Measurements from ENCODE around the gene AFF2. TPM values are rescaled to one million over a fixed set of nuclear protein-coding genes. Genes with fewer than 3 reads are reported as not detected.
"Not testable (repeated sequence)": the region's sequence is repeated elsewhere in the genome, so short reads cannot be mapped to it uniquely, and the experiment has no call there.

AFF2 gene
- total RNA-seq, 1 donor from 2014 or later: 0.70 TPM

DNA sequence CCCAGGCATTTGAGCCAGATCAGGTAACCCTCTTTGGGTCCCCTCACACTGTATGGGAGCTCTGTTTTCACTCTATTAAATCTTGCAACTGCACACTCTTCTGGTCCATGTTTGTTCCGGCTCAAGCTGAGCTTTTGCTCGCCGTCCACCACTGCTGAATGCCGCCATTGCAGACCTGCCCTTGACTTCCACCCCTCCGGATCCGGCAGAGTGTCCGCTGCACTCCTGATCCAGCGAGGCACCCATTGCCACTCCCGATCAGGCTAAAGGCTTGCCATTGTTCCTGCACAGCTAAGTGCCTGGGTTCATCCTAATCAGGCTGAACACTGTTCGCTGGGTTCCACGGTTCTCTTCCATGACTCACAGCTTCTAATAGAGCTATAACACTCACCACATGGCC is 406.2 kb downstream of the AFF2 start:
- H3K9me3 Mint-ChIP-seq; H3K4me1 Mint-ChIP-seq; H3K27me3 Mint-ChIP-seq; H3K36me3 Mint-ChIP-seq (ENCODE audit: low read depth); H3K4me3 Mint-ChIP-seq; H3K27ac Mint-ChIP-seq; DNase-seq; intact Hi-C loops (cut with micrococcal nuclease): not testable (repeated sequence)

DNA sequence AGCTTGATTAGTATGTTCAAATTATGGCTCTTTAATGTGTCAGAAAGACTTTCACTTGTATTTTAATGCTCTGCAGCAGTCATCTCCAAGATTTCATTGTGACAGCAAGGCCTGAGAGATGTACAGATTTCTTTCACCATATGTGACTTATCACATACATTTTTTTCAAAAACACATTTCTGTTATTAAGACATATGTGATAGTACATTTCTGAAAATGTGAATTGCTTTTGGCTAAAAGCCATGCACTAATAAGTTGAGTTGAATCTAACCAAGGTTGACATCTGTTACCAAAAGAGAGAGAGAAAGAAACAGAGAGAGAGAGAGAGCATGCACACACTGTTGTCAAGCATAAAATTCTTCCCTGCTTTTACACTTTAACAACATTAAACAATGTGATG is 409.3 kb downstream of the AFF2 start:
- Mint-ChIP-seq H3K4me3 (no peak overlapping the region), H3K36me3 (ENCODE audit: low read depth) (no peaks in the 10 kb centered on the region), H3K27me3 (no peaks in the 10 kb centered on the region), H3K27ac (no peak overlapping the region), H3K9me3 (no peaks in the 10 kb centered on the region), H3K4me1 (no peaks in the 10 kb centered on the region)
- no peak for DNase-seq
- intact Hi-C loops (cut with micrococcal nuclease): no loop called here

DNA sequence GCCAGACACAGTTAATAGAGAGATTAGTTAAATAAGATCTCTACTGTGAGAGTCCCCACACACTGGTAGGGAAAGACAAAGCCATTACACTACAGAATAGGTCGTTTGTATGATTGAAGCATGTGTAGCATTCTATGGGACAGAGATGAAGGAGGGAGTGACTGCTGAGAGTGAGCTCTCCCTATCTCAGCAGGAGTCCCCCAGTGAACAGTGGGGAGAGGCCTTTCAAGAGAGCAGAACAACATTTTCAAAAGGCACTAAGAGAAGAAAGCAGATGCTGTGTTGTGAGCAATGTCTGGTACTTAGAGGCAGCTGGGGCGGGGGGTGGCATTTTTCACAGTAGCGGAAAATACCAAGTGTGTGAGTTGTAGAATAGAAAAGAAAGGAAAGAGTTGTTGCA is 413.6 kb downstream of the AFF2 start:
- intact Hi-C loops (cut with micrococcal nuclease): no loop called here
- Mint-ChIP-seq H3K4me1 (no peaks in the 10 kb centered on the region), H3K9me3 (no peaks in the 10 kb centered on the region), H3K4me3 (no peak overlapping the region), H3K36me3 (ENCODE audit: low read depth) (no peaks in the 10 kb centered on the region), H3K27me3 (no peaks in the 10 kb centered on the region), H3K27ac (no peak overlapping the region)
- DNase-seq: no peak

DNA sequence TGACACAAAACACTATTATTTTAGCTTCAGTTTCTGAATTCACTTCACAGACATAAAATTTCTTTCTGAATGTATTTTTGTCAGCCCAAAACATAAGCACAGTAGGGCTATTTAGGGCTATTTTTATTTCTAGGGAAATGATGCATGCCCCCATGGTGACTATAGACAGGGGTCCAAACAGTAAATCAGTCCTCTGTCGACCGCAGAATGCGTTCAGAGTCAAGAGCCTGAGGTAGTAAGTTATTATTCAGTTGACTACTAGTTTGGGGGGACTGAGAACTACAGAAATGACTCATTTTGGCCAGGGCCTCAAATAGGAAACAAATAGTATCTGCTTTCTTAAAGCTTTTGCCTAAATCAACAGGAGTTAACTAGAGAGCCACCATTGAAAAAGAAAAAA is 414.4 kb downstream of the AFF2 start:
- H3K36me3 Mint-ChIP-seq (ENCODE audit: low read depth): no peaks in the 10 kb centered on the region
- no peaks in the 10 kb centered on the region for H3K27me3 Mint-ChIP-seq
- no peaks in the 10 kb centered on the region for H3K9me3 Mint-ChIP-seq
- H3K4me1 Mint-ChIP-seq: no peaks in the 10 kb centered on the region
- no peak overlapping the region for H3K27ac Mint-ChIP-seq
- H3K4me3 Mint-ChIP-seq: no peak overlapping the region
- intact Hi-C loops (cut with micrococcal nuclease): no loop called here
- DNase-seq: no peak

DNA sequence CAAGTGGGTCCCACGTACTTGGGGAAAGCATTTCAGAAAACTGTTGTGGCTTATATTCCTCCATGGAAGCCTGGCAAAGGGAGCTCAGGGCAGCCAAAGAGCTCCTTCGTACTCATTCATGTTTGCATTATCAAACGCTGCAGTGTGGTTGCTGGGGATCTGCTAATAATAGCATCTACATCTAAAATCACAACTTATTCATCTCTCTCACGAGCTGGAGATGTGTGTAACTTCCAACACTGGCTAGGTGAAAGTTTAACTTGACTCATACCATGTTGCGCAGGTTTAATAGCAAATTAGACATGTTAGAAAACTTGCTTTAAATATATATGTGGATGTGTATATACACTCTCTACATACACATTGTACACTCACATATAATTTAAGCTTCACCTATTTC is 415.1 kb downstream of the AFF2 start:
- Mint-ChIP-seq H3K4me1 (no peaks in the 10 kb centered on the region), H3K9me3 (no peaks in the 10 kb centered on the region), H3K36me3 (ENCODE audit: low read depth) (no peaks in the 10 kb centered on the region), H3K27ac (no peak overlapping the region), H3K4me3 (no peak overlapping the region), H3K27me3 (no peaks in the 10 kb centered on the region)
- intact Hi-C loops (cut with micrococcal nuclease): no loop called here
- DNase-seq: no peak

DNA sequence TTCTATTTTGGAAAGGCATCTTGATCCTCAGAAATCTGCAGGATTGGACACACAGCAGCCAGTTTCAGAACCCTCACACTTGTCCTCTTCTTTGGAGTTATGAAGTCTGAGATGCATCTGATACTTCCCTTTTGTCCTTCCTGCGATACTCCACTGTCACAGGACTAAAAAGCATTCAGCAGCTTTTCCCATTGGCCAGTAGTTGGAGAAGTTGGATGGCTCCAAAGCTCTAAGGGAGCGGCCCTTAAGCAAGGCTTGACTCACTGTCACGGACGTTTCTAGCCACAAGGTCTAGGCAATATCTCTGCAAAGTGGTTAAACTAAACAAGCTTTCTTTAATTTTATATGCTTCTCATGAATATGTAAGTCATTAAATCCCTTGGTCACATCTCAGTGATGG is 417.0 kb downstream of the AFF2 start:
- Mint-ChIP-seq H3K36me3 (ENCODE audit: low read depth) (no peaks in the 10 kb centered on the region), H3K27ac (no peak overlapping the region), H3K4me1 (no peaks in the 10 kb centered on the region), H3K27me3 (no peaks in the 10 kb centered on the region), H3K4me3 (no peak overlapping the region), H3K9me3 (no peaks in the 10 kb centered on the region)
- intact Hi-C loops (cut with micrococcal nuclease): no loop called here
- DNase-seq: no peak

DNA sequence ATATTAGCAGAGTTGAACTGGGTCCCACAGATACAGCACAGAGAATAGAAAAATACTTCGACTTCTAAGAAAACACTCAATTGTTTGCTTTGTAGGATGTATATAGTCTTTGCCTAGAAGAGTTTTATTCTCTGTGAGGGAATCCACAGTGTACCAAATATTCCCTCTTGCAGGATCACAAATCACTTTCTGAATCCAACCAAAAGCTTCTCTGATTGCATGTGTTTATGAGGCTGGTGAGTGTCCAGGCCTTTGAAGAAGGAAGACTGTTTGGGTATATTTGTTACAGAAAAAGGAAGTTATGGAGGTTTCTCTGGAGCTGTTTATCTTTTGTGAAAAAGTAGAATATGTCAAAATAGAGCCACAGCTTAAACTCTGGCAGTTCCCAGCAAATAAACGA is 423.2 kb downstream of the AFF2 start:
- Mint-ChIP-seq H3K27me3 (no peaks in the 10 kb centered on the region), H3K4me3 (no peak overlapping the region), H3K4me1 (no peaks in the 10 kb centered on the region), H3K27ac (no peak overlapping the region), H3K9me3 (no peaks in the 10 kb centered on the region), H3K36me3 (ENCODE audit: low read depth) (no peaks in the 10 kb centered on the region)
- no peak for DNase-seq
- intact Hi-C loops (cut with micrococcal nuclease): no loop called here

DNA sequence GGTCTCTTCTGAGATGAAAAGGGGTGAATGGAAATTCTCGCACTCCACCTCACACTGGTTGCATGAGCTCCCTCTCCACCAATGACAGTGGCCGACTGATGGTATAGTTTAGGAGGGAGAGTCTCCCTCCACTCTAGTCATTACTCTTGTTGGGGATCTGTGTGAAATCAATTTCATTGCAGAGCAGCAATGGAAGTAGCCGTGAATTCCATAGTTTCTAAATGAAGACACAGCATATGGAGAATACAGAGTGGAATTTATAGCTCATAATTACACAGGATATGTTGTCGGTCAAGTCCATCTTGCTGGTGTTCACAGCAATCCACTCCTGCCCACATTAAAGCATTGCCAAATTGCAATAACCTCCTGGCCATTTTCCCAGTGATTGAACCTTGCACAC is 426.0 kb downstream of the AFF2 start:
- Mint-ChIP-seq H3K27me3 (no peaks in the 10 kb centered on the region), H3K9me3 (no peaks in the 10 kb centered on the region), H3K36me3 (ENCODE audit: low read depth) (no peaks in the 10 kb centered on the region), H3K27ac (no peak overlapping the region), H3K4me3 (no peak overlapping the region), H3K4me1 (no peaks in the 10 kb centered on the region)
- no peak for DNase-seq
- intact Hi-C loops (cut with micrococcal nuclease): no loop called here

DNA sequence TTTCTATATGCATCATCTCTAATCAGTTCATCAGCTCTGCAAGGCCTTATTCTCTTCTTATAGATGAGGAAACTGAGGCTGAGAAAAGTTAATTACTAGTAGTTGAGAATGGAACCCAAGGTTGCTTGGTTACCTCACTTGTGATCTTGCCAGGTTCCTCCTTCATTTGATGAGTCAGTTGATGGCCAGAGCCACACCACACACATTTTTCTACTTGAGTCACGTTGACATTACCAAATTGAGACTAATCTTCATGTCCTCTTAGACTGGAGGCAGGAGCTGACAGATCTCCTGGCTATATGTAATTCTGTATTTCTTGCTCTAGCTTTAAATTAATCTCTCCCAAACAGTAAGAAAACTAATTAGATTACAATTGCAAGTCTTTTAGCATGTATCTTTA is 428.4 kb downstream of the AFF2 start:
- intact Hi-C loops (cut with micrococcal nuclease): no loop called here
- Mint-ChIP-seq H3K9me3 (no peaks in the 10 kb centered on the region), H3K27ac (no peak overlapping the region), H3K4me1 (no peaks in the 10 kb centered on the region), H3K4me3 (no peak overlapping the region), H3K27me3 (no peaks in the 10 kb centered on the region), H3K36me3 (ENCODE audit: low read depth) (no peaks in the 10 kb centered on the region)
- no peak for DNase-seq

DNA sequence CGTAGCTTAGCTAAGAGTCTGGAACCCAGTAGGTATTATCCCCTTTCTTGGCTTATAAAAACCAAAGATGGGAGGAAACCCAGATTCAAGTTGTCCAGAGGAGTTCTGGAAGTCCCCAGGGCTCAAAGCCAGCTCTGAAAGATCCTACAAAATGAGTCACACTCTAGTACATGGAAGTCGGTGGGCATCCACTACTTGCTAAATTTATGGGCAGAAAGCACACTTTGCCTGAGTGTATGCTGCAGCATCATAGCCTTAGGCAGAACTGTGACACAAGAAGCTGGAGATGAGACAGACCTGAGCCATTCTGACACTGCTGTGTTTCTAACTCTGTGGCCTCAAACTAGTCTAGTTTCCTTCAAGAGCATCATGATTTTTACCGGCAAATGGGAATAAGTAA is 429.3 kb downstream of the AFF2 start:
- H3K27ac Mint-ChIP-seq: no peak overlapping the region

DNA sequence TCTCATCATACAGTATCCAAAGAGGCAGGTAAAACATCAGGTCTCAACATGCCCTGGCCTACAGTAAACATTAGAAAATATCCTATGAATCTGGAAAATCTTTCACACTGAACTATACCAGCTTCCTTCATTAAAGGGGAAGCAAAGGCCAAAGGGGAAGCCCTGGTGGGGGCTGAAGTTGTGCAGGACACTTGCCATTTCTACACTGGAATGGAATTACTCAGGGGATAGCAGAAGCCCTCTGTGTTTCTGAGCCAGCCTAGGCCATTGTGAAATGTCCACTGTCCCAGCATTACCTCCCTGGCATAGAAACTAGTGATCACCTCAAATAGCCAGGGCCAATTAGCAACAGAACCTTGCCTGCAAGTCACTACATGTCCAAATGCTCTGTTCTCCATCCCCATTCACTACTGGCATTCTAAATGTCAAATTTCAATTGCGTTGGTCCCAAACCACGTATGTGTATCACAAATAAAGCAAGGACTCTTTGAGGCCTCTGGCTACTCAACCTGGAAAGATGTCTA is 429.9 kb downstream of the AFF2 start:
- Mint-ChIP-seq H3K9me3 (no peaks in the 10 kb centered on the region), H3K4me3 (no peak overlapping the region), H3K27ac (no peak overlapping the region), H3K36me3 (ENCODE audit: low read depth) (no peaks in the 10 kb centered on the region), H3K27me3 (no peaks in the 10 kb centered on the region), H3K4me1 (no peaks in the 10 kb centered on the region)
- no peak for DNase-seq
- intact Hi-C loops (cut with micrococcal nuclease): no loop called here

More for the DNA sequence above, 429.3 kb downstream of the AFF2 start:
- H3K36me3 Mint-ChIP-seq (ENCODE audit: low read depth): no peaks in the 10 kb centered on the region
- no peaks in the 10 kb centered on the region for H3K9me3 Mint-ChIP-seq
- intact Hi-C loops (cut with micrococcal nuclease): no loop called here
- H3K27me3 Mint-ChIP-seq: no peaks in the 10 kb centered on the region
- H3K4me1 Mint-ChIP-seq: no peaks in the 10 kb centered on the region
- H3K4me3 Mint-ChIP-seq: no peak overlapping the region
- no peak for DNase-seq

DNA sequence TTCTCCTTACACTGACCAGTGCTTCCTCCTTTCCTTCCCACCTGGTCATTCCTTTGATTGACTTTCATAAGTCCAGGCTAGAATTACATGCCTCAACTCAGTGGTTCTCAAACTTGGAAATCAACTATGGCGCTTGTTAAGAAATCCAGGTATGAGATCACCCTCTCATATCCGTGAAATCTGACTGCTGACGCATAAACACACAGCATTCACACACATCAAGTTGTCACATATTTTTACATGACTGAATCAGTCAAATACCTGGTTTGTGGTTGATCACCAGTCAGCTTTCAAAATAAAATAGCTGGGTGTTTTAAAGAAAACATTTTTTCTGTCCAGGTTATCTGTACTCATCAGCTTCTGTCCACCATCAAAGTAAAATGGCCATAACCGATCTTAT is 433.5 kb downstream of the AFF2 start:
- H3K4me1 Mint-ChIP-seq: no peaks in the 10 kb centered on the region
- no peaks in the 10 kb centered on the region for H3K27me3 Mint-ChIP-seq
- intact Hi-C loops (cut with micrococcal nuclease): no loop called here
- no peak for DNase-seq
- no peak overlapping the region for H3K27ac Mint-ChIP-seq
- H3K9me3 Mint-ChIP-seq: no peaks in the 10 kb centered on the region
- H3K4me3 Mint-ChIP-seq: no peak overlapping the region
- no peaks in the 10 kb centered on the region for H3K36me3 Mint-ChIP-seq (ENCODE audit: low read depth)

DNA sequence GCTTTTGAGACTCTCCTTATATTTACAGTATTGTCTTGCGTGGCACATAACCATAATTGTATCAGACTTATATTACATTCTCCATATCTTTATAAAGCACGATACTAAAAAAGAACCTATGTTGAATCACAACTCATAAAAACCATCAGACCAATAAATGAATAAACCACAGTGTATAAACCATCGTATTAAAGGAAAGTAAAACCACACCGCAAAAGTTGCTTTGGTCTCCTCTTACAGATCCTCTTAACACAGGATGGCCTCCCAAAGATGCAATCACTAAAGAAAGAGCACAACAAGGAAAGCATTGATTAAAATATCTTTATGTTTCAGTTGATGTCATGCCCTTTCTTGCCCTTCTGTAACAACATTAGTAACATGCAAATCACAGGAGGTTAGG is 437.9 kb downstream of the AFF2 start:
- Mint-ChIP-seq H3K36me3 (ENCODE audit: low read depth) (no peaks in the 10 kb centered on the region), H3K9me3 (no peaks in the 10 kb centered on the region), H3K27ac (no peak overlapping the region), H3K27me3 (no peaks in the 10 kb centered on the region), H3K4me3 (no peak overlapping the region), H3K4me1 (no peaks in the 10 kb centered on the region)
- DNase-seq: no peak
- intact Hi-C loops (cut with micrococcal nuclease): no loop called here

DNA sequence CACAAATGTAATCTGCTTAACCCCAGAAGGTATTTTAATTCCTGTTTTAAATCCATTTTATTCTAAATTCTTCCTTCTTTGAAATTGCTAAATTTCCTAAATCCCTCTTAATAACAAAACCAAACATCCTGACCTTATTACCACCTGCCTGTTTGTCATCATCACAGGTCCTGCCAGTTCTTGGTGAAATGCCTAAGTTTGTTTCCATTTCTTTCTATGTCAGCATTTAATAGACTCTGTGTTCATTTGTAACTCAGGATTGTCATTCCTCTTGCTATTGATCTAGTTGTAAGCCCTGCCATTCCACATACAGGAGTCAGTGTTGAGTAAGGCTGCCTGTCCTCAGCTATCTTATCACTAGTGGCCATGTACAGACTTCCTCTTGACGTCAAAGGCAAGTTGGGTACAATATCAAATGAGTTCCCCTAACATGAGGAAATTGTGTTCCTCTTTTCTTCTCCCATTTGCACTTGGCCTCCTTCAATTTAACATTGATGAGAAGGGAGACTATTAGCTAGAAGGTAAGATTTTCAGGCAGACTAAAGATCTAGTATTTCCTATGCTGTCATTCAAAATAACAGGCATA is 440.1 kb downstream of the AFF2 start:
- no peaks in the 10 kb centered on the region for H3K27me3 Mint-ChIP-seq
- no peak overlapping the region for H3K4me3 Mint-ChIP-seq
- no peaks in the 10 kb centered on the region for H3K9me3 Mint-ChIP-seq
- H3K36me3 Mint-ChIP-seq (ENCODE audit: low read depth): no peaks in the 10 kb centered on the region
- no peak for DNase-seq
- H3K27ac Mint-ChIP-seq: no peak overlapping the region
- H3K4me1 Mint-ChIP-seq: no peaks in the 10 kb centered on the region
- intact Hi-C loops (cut with micrococcal nuclease): no loop called here

DNA sequence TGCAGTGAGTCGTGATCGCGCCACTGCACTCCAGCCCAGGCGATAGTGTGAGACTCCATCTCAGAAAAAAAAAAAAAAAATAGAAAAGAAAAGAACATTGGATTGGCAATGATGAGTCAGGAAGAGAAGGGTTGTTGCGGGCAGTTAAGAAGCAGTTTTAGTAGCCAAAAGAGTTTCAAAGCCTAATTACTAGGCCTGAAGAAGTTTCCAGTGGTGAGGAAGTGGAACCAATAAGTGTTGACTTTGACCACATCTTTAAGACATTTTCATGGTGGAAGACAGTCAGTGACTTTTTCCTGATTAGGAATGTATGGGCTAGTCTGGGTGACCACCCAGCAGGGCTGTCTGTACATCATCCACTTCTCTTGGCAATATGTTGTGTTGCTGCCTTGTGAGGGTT is 442.3 kb downstream of the AFF2 start:
- no peak overlapping the region for H3K27ac Mint-ChIP-seq
- no peaks in the 10 kb centered on the region for H3K36me3 Mint-ChIP-seq (ENCODE audit: low read depth)
- no peaks in the 10 kb centered on the region for H3K9me3 Mint-ChIP-seq
- no peak for DNase-seq
- intact Hi-C loops (cut with micrococcal nuclease): no loop called here
- no peaks in the 10 kb centered on the region for H3K27me3 Mint-ChIP-seq
- H3K4me3 Mint-ChIP-seq: no peak overlapping the region
- no peaks in the 10 kb centered on the region for H3K4me1 Mint-ChIP-seq

Data from activated CD4-positive, alpha-beta T cell treated with anti-CD3 and anti-CD28 coated beads, Interleukin-2, amount 10 ng/mL, durations not matched to agents 24 days and 14 days (primary cell).